ENCODE results near the gene NR6A1. TPM values are rescaled to one million over a fixed set of nuclear protein-coding genes. Genes with fewer than 3 reads are reported as not detected.

Gene NR6A1
- total and polyA plus RNA-seq, 2 of the 8 experiments (the other 6 are each of a cell fraction or from before 2014, with no cell fraction given), result 93.2 to 237 TPM

- Histone ChIP-seq H3K23ac (ENCODE audit: insufficient read length) (no peak overlapping the region), H3K18ac (ENCODE audit: extremely low read depth, low read length) (no peak overlapping the region), H3K4me2 (ENCODE audit: insufficient read depth in 1 of 2, low read depth in 2 of 2, low read length in 2 of 2) (no peak overlapping the region), H4K5ac (ENCODE audit: insufficient read length, low read depth, low read length) (no peak overlapping the region), H3K27ac (ENCODE audit: low read depth, low read length) (no peak overlapping the region), H3K4ac (replicated peaks; ENCODE audit: insufficient read length, low read depth, low read length) (no peak overlapping the region), H3K56ac (replicated peaks; ENCODE audit: insufficient read length, low read depth, low read length) (no peak overlapping the region), H3K4me3 (ENCODE audit: extremely low read depth in 1 of 4, insufficient read depth in 2 of 4, low read depth in 3 of 4, low read length in 4 of 4) (no peak overlapping the region), H2BK5ac (ENCODE audit: low read depth, low read length) (no peak overlapping the region), H3K14ac (ENCODE audit: insufficient read length) (no peak overlapping the region), H3K9ac (replicated peaks in 1 of 4; ENCODE audit: extremely low read depth in 1 of 4, low read depth in 3 of 4, low read length in 3 of 4) (no peak overlapping the region), H4K20me1 (replicated peaks in 1 of 2; ENCODE audit: control insufficient read depth in 1 of 2, insufficient read depth in 2 of 2, low read length in 2 of 2) (no peaks in the 10 kb centered on the region), H3K79me2 (ENCODE audit: control insufficient read depth in 1 of 2, insufficient read depth in 2 of 2, low read length in 2 of 2) (peaks cover 5 to 78% of the 10 kb centered on the region in 2 experiments; a peak in 3 of 4 replicates), H2AK5ac (ENCODE audit: low read depth, low read length) (no peak overlapping the region), H2AFZ (ENCODE audit: low read length) (no peak overlapping the region), H4K91ac (replicated peaks; ENCODE audit: insufficient read length, low read length) (no peak overlapping the region), H4K8ac (ENCODE audit: extremely low read depth, insufficient read depth, low read length) (no peak overlapping the region), H3K23me2 (ENCODE audit: low read depth, low read length) (no peaks in the 10 kb centered on the region; the same call in 1 of the 2 replicates), H3K27me3 (replicated peaks in 1 of 4; ENCODE audit: control insufficient read depth in 3 of 4, extremely low read depth in 1 of 4, insufficient read depth in 3 of 4, low read length in 3 of 4) (no peaks in the 10 kb centered on the region), H3K9me3 (ENCODE audit: insufficient read depth in 2 of 2, low read depth in 1 of 2, low read length in 1 of 2) (no peaks in the 10 kb centered on the region), H3K4me1 (replicated peaks in 1 of 4; ENCODE audit: control insufficient read depth in 3 of 4, insufficient read depth in 4 of 4, low read length in 3 of 4) (peaks cover 5 to 16% (median 11%) of the 10 kb centered on the region in 4 experiments; a peak in 6 of 7 replicates), H2BK20ac (ENCODE audit: low read length) (no peak overlapping the region), H3K36me3 (ENCODE audit: control insufficient read depth in 2 of 4, insufficient read depth in 4 of 4, low read length in 3 of 4) (no peaks in the 10 kb centered on the region), H3K79me1 (ENCODE audit: low read depth, low read length) (0 out of 2 replicates have a peak, but pooled peaks cover under 1% of the 10 kb centered on the region), H2BK15ac (ENCODE audit: low read length) (no peak overlapping the region), H2BK12ac (ENCODE audit: low read depth, low read length) (no peak overlapping the region), H2BK120ac (replicated peaks; ENCODE audit: low read depth, low read length) (no peak overlapping the region)
- POLR2A ChIA-PET (ENCODE audit: partially characterized antibody), result interaction anchor here (1.0 to 2.0 kb wide), 3 partner anchors 24 to 303 kb away, joined by 3 to 7 read pairs (median 3); no protein-coding TSS in a partner anchor
- CTCF ChIA-PET (ENCODE audit: partially characterized antibody), result interaction anchor here (0.8 to 5.0 kb wide), 6 partner anchors 16 to 146 kb away, joined by 3 to 22 read pairs (median 6); no protein-coding TSS in a partner anchor
- no peak for DNase-seq (ENCODE audit: low read depth in 1 of 2, low spot score in 2 of 2)
- 92% methylated on average over 4 of the region's 4 CpGs; no CpG with 5 or more reads in 1 of the 2 experiments for WGBS, 2 experiments (ENCODE audit: extremely low coverage in 1 of 2, insufficient coverage in 1 of 2, insufficient read length in 1 of 2, insufficient replicate concordance in 2 of 2, low coverage in 1 of 2, low lambda C conversion rate in 2 of 2, missing lambda C conversion rate in 1 of 2)
- FAIRE-seq, result no peak
- TF ChIP-seq GABPA (IDR thresholded peaks at IDR 0.05; ENCODE audit: borderline replicate concordance, insufficient read depth, low read length) (no peak), TEAD4 (IDR thresholded peaks at IDR 0.05; ENCODE audit: low read depth, low read length) (no peak), RAD21 (IDR thresholded peaks at IDR 0.05 in 1 of 2, conservative IDR thresholded peaks at IDR 0.05 in 1 of 2; ENCODE audit: low read depth in 2 of 2, low read length in 2 of 2) (no peak), TCF12 (IDR thresholded peaks at IDR 0.05; ENCODE audit: low read depth, low read length) (no peak), MAX (IDR thresholded peaks at IDR 0.05) (no peak), USF2 (IDR thresholded peaks at IDR 0.05; ENCODE audit: low read length) (no peak), NRF1 (IDR thresholded peaks at IDR 0.05; ENCODE audit: low read depth, low read length) (no peak), BCL11A (IDR thresholded peaks at IDR 0.05; ENCODE audit: low read depth in 2 of 2, low read length in 2 of 2) (no peak), CEBPB (IDR thresholded peaks at IDR 0.05; ENCODE audit: low read depth, low read length) (no peak), SRF (IDR thresholded peaks at IDR 0.05; ENCODE audit: low read depth, low read length) (no peak), KDM1A (IDR thresholded peaks at IDR 0.05; ENCODE audit: borderline replicate concordance, low read length) (no peak), SP1 (IDR thresholded peaks at IDR 0.05; ENCODE audit: low read depth, low read length) (no peak), ZNF274 (IDR thresholded peaks at IDR 0.05; ENCODE audit: borderline replicate concordance, extremely low read depth, low read length) (no peak)
Measured at GRCh38 chr9:124567362-124567761, 203.7 kb downstream of the NR6A1 start.

Data from H1 (cell line).